ENCODE data around the gene CCL2.
A peak's percentile ranks its signal among the peaks of the same experiment; 100 is the strongest.
"Not testable (repeated sequence)": the region's sequence is repeated elsewhere in the genome, so short reads cannot be mapped to it uniquely, and the experiment has no call there.

CCL2 gene

DNA sequence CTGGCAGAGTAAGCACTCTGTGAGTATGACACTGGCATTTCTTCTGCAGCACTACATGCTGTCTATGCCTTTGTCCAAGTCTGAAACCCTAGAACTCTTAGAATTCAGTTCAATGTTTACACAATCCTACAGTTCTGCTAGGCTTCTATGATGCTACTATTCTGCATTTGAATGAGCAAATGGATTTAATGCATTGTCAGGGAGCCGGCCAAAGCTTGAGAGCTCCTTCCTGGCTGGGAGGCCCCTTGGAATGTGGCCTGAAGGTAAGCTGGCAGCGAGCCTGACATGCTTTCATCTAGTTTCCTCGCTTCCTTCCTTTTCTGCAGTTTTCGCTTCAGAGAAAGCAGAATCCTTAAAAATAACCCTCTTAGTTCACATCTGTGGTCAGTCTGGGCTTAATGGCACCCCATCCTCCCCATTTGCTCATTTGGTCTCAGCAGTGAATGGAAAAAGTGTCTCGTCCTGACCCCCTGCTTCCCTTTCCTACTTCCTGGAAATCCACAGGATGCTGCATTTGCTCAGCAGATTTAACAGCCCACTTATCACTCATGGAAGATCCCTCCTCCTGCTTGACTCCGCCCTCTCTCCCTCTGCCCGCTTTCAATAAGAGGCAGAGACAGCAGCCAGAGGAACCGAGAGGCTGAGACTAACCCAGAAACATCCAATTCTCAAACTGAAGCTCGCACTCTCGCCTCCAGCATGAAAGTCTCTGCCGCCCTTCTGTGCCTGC is at the start of gene CCL2:
CCL2 (plus strand) TSS at position 635 of the 730 bp plus-strand sequence; CDS start at position 700, 65 bp downstream.
- FAIRE-seq, result no peak

DNA sequence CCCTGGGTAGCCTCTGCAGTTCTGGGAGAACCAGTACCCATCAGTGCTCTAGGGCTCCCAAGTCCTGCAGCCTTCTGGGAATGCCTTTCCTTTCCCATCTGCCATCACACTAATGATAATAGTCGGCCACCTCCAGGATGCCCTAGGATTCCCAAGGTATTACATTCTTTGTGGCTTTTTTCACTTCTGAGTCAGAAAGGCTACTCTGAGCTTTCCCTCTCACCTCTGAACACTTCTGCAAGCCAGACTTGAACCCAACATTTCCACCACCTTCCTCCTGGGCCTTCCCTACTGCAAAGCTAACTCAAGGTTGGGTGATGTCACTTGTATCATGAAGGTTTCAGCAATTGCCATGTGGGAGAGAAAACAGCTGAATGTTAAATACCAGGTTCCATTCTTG is 49.7 kb upstream of the CCL2 start:
- DNase-seq (ENCODE audit: insufficient read length, low spot score) (no peak), FAIRE-seq (no peak)

More for the DNA sequence above, at the start of gene CCL2:
- DNase-seq (ENCODE audit: insufficient read length, low spot score), result peak; percentile 34

DNA sequence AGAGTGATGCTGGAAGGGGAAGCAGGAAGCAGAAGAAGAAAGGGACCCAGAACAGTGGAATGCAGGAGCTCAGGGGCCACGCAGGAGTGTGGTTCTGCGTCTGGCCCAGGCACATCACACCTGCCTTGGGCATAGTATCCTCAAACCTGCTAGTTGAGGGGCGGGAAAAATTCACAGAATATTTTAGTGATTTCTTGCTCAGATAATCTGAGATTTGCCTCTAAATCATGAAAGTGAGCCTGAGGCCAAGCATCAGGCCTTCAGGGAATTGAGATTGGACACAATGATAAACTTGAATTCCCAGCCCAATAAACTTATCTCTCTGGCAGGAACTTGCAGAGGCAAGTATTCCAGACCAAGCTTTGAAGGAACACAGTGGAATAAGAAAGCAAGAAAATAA is 48.5 kb upstream of the CCL2 start:
- FAIRE-seq, result no peak
- DNase-seq (ENCODE audit: insufficient read length, low spot score), result no peak

DNA sequence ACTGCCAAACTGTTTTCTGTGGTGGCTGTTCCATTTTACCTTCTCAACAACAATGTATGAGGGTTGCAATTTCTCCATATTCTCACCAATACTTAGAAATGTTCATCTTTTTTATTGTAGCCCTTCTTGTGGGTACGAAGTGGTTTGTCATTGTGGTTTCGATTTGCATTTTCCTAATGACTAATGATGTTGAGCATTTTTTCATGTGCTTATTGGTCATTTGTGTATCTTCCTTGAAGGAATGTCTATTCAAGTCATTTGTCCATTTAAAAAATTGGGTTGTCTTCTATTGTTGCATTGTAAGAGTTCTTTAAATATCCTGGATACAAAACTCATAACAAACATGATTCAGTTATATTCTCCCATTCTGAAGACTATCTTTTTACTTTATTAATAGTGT is 47.5 kb upstream of the CCL2 start:
- FAIRE-seq, result no peak

DNA sequence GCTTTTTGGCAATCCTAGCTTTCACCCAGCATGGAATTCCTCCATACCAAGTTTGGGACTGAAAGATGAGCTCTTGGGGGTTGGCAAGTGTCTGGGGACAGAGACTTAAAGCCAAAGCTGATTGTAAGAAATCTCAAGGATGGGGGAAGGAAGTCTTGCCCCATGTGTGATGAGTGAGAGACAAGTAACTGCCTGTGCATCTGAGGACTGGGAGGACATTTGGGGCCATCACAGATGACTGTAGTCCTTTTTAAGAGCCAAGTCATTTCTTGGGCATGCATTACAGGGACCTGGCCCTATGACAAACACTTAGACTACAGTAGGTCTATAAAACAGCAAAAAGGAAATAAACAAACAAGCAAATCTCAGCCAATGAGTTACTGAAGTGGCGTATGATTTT is 36.3 kb upstream of the CCL2 start:
- FAIRE-seq (no peak), DNase-seq (ENCODE audit: insufficient read length, low spot score) (no peak)

More for the DNA sequence above, 47.5 kb upstream of the CCL2 start:
- DNase-seq (ENCODE audit: insufficient read length, low spot score), result no peak

GRCh38 chr17:34219405-34219804 is 35.7 kb upstream of the CCL2 start:
- FAIRE-seq, result no peak
- no peak for DNase-seq (ENCODE audit: insufficient read length, low spot score)

- FAIRE-seq (no peak), DNase-seq (ENCODE audit: insufficient read length, low spot score) (no peak)
Measured at GRCh38 chr17:34220045-34220751, 34.9 kb upstream of the CCL2 start.

DNA sequence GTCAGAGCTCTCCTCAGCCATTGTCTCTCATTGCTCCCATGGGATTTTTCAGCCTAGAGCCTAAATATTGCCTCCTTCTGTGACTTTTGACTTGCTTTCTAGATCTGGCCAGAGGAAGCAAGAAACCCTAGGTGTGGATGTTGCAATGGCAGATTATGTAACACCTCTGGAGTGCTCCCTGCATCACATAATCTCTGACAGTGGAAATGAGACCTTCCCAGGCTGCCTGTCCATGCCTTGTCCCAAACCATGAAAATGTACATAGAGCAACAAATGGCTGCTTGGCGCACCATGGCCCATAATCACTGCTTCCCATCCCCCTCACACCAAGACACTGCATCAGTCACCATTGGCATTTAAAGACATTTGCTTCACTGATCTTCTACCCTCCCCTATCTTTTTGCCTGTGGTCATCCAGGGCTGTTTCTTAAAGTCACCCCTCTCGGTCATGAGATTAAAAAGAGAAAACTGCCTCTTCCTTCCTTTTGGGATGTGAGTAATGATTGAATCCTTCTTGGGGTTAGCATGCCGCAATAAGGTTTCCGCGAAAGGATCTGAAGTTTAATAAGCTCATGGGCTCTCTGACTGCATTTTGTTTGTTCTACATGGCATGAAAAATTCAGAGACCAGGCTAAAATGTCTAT is 34.2 kb upstream of the CCL2 start:
- FAIRE-seq (no peak), DNase-seq (ENCODE audit: insufficient read length, low spot score) (no peak)

DNA sequence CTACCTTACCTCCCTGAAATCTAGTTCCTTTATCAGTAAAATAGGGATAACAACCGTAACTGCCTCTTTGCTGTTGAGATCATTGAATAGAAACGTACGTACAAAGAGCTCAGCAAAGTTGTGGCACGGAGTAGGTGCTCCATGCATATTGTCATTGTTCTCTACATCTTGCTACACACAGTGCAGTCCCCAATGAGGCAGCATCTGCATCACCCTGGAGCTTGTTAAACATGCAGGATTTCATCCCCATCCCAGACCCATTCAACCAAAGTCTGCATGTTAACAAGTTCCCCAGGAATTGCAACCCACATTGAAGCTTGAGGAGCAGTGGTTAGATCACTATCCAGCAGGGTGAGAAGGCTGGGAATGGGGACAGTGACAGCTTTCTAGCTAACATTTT is 33.7 kb upstream of the CCL2 start:
- FAIRE-seq (no peak), DNase-seq (ENCODE audit: insufficient read length, low spot score) (no peak)

GRCh38 chr17:34222722-34223497 is 32.2 kb upstream of the CCL2 start:
- no peak for DNase-seq (ENCODE audit: insufficient read length, low spot score)
- no peak for FAIRE-seq

DNA sequence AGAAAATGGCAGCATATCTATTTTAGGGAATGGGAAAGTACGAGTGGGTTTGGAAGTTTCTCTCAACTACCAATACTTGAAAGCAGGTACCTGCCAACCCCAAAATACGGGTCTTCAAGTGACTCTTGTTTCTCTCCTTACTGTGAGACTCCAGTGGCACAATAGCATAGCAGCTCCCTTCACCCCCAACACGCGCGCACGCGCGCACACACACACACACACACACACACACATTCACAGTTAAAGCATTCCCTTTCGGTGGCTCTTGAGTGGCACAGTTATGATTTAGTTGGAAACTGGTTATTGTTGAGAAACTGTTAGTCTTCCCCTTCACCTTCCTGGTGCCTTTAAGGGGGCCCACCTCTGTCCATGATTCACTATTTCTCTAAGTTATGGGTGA is 30.0 kb upstream of the CCL2 start:
- no peak for FAIRE-seq
- DNase-seq (ENCODE audit: insufficient read length, low spot score), result no peak

GRCh38 chr17:34226011-34226743 is 28.9 kb upstream of the CCL2 start:
- DNase-seq (ENCODE audit: insufficient read length, low spot score) (no peak), FAIRE-seq (no peak)

GRCh38 chr17:34226744-34227034 is 28.4 kb upstream of the CCL2 start:
- DNase-seq (ENCODE audit: insufficient read length, low spot score) (no peak), FAIRE-seq (no peak)

DNA sequence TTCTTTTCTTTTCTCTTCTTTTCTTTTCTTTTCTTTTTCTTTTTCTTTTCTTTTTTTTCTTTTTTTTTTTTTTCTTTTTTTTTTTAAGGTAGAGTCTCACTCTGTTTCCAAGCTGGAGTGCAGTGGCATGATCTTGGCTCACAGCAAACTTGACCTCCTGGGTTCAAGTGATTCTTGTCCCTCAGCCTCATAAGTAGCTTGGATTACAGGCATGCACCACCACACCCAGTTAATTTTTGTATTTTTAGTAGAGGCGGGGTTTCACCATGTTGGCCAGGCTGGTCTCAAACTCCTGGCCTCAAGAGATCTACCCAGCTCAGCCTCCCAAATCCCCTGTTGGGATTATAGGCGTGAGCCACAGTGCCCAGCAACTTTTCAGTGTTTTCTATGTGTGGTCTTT is 27.8 kb upstream of the CCL2 start:
- not testable (repeated sequence) for DNase-seq (ENCODE audit: insufficient read length, low spot score); FAIRE-seq

DNA sequence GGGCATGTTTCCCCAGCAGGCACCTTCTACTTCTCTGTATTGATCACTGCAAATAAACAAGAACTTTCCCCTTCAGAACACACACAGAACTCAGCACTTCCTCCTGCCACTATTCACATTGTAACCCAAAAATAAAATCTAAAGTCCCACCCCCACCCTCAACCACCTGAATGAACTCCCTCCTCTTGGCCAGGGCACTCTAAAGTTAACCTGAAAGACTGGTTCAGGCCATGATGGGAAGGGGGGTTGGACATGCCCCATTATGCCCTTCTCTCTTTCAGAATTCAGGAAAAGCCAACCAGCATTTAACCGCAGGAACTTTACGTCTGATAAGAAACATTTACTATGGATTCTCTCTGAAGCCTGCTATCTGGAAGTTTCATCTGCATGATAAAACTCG is 27.4 kb upstream of the CCL2 start:
- DNase-seq (ENCODE audit: insufficient read length, low spot score) (no peak), FAIRE-seq (no peak)

DNA sequence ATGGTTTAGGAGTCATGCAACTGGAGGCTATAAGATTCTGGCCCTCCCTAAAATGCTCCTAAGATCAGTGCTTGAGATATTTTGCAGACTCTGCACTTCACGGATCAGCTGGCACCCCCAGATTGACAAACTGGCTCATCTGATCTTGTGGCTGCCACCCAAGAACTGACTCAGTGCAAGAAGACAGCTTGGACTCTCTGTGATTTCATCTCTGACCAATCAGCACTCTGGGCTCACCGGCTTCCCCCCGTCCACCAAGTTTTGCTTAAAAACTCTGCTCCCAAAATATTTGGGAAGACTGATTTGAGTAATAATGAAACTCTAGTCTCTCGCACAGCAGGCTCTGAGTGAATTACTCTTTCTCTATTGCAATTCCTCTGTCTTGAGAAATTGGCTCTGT is 26.3 kb upstream of the CCL2 start:
- DNase-seq (ENCODE audit: insufficient read length, low spot score) (no peak), FAIRE-seq (no peak)

GRCh38 chr17:34230342-34230741 is 24.7 kb upstream of the CCL2 start:
- no peak for FAIRE-seq
- DNase-seq (ENCODE audit: insufficient read length, low spot score), result no peak

GRCh38 chr17:34234616-34235015 is 20.5 kb upstream of the CCL2 start:
- no peak for DNase-seq (ENCODE audit: insufficient read length, low spot score)
- no peak for FAIRE-seq

- DNase-seq (ENCODE audit: insufficient read length, low spot score) (no peak), FAIRE-seq (no peak)
Measured at GRCh38 chr17:34235389-34236028, 19.6 kb upstream of the CCL2 start.

DNA sequence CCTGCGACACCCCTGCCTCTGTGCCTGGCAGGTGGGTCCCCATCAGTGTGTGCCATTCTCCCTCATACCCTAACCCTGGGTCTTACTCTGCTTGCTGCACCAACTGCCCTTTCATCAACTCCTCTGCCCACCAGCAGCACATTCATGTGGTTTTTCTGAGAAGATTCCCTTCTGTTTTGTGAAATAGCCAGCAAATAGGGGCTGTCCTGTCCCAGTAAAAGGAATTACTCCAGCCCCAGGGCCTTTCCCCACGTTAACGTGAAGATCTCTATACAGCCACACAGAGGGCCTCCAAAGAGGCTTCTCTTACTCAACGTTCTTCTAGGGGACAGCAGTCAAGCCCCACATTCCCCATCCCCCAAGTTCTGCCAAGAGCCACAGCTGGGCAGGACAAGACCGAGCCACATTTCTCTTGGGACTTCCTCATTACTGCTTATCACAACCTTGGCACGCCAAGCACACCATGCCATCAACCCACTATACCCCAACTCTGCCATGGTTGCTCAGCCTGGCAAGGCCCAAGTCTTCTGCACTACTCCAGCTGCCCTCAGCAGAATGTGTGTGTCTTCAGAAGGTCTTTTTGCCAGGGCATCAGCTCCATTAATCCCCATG is 18.7 kb upstream of the CCL2 start:
- FAIRE-seq, result no peak
- no peak for DNase-seq (ENCODE audit: insufficient read length, low spot score)
